Stimulated activated CD8-positive, alpha-beta memory T cell treated with anti-CD3 and anti-CD28 coated beads, Interleukin-4, amount 100 ng/mL, for 4 hours (primary cell): ENCODE measurements around the gene UNC45A.
A peak's percentile ranks its signal among the peaks of the same experiment; 100 is the strongest.

ENCODE experiments used
- DNase-seq, 2 donors: peaks; one replicate each; pipeline ENCODE4 v3.0.0-alpha.2; 2020; ENCODE audit warnings: low read depth in 2 of 2, low spot score in 1 of 2

Gene UNC45A

GRCh38 chr15:90945091-90945490, 10.0 kb downstream of the UNC45A start:
- no peak for DNase-seq

DNA sequence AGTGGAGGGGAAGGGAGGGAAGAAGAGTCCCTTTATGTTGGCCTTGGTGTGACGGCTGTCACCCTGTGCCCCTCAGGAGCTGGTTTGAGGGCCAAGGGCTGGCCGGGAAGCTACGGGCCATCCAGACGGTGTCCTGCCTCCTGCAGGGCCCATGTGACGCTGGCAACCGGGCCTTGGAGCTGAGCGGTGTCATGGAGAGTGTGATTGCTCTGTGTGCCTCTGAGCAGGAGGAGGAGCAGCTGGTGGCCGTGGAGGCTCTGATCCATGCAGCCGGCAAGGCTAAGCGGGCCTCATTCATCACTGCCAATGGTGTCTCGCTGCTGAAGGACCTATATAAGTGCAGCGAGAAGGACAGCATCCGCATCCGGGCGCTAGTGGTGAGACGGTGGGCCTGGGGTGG, 11.5 kb downstream of the UNC45A start:
- no peak for DNase-seq

- no peak for DNase-seq
Observed at GRCh38 chr15:90946941-90947576, 12.0 kb downstream of the UNC45A start.

GRCh38 chr15:90947577-90948357, 12.7 kb downstream of the UNC45A start:
- DNase-seq, result no peak

DNA sequence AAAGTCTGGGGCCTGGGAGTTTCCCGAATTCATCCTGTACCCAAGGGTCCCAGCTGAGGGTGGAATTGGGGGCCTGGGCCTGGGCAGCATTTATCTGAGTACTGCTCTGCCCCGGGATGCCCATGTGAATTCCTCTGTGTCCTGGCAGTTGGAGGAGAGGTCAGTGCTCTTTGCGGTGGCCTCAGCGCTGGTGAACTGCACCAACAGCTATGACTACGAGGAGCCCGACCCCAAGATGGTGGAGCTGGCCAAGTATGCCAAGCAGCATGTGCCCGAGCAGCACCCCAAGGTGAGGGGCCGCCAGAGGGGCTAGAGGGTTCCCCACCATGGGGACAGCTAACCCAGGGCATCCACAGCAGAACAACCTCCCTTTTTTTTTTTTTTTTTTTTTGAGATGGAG, 13.4 kb downstream of the UNC45A start:
- DNase-seq, result no peak

DNA sequence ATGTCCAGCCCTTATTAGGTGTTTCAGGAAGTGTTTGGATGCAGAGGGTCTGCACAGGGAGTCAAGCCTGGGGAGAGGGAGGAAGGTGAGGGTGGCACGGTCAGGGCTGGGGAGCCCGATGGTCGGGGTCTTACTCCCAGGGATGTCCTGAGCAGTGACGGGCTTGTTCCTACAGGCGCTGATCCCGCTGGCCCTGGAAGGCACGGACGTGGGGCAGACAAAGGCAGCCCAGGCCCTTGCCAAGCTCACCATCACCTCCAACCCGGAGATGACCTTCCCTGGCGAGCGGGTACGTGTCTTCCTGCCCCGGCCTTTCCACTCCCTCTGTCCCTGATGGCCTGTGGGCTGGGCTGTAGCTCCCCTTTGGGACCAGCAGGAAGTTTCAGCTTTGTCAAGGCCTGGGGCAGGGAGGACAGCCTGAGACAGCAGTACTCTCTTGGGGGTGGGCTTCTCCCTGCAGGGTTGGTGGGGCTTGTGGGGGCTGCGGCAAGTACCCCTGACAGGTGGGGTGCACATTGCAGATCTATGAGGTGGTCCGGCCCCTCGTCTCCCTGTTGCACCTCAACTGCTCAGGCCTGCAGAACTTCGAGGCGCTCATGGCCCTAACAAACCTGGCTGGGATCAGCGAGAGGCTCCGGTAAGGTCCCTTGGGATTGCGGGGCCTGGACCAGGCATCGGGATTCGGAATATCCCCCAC, 15.0 kb downstream of the UNC45A start:
- DNase-seq, result no peak

DNA sequence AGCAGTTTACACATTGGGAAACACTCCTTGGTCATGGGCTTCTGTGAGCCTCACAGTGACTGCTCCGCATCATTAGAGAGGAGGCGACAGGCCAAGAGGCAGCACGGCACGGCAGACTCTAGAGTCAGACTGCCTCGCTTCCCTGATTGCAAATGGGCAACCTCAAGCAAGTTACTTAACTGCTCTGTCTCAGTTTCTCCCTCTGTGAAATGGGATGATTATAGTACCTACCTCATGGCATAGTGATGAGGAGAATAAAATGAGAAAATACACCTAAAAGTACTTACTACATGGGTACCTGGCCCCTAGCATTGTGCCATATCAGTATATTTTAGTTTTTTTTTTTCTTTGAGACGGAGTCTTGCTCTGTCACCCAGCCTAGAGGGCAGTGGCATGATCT, 15.6 kb downstream of the UNC45A start:
- DNase-seq, result no peak

DNA sequence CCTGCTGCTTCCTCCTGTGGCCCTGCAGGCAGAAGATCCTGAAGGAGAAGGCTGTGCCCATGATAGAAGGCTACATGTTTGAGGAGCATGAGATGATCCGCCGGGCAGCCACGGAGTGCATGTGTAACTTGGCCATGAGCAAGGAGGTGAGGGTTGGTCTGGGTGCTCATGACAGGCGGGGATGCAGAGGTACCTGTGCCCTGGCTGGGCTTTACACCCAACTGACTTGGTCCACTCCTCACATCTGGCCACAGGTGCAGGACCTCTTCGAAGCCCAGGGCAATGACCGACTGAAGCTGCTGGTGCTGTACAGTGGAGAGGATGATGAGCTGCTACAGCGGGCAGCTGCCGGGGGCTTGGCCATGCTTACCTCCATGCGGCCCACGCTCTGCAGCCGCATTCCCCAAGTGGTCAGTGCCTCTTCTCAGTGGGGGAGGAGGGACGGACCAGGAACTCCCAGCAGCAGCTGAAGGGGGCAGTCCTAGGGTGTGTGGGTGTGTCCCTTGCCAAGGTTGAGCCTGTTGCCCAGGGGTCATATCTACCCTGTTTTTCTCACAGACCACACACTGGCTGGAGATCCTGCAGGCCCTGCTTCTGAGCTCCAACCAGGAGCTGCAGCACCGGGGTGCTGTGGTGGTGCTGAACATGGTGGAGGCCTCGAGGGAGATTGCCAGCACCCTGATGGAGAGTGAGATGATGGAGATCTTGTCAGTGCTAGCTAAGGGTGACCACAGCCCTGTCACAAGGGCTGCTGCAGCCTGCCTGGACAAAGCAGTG, 18.0 kb downstream of the UNC45A start:
- DNase-seq, result no peak

DNA sequence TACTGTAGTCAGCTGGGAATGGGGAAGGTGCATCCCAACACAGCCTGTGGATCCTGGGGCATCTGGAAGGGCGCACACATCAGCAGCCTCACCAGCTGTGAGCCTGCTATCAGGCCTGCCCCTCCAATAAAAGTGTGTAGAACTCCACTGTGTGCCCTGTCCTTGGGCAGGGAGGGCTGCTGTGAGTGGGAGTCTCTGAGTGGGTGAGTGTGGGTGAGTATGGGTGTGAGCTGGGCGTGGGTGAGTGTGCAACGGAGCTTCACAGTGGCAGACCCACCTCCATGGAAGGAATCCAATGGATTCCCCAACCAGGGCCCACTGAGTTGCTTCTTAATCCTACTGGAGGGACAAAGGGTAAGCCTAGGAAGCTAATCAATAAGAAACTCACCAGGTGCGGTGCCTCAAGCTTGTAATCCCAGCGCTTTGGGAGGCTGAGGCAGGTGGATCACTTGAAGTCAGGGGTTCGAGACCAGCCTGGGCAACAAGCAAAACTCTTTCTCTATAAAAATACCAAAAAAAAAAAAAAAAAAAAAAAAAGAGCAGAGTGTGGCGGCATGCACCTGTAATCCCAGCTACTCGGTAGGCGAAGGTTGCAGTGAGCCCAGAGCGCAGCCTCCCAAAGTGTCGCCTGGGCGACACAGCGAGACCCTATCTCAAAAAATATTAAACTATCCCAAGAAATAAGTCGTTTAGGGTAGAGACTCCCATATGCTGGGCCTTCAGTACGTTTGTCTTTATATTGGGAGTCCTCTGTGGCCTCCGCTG, 19.0 kb downstream of the UNC45A start:
- no peak for DNase-seq

GRCh38 chr15:90954712-90955623, 19.9 kb downstream of the UNC45A start, which contains the start of gene RCCD1:
RCCD1 (plus strand) TSS chr15:90954884; CDS start chr15:90956735, 1,851 bp downstream.
- peak; percentile 72 to 80 for DNase-seq

GRCh38 chr15:90955624-90956273, 20.7 kb downstream of the UNC45A start:
- no peak for DNase-seq

DNA sequence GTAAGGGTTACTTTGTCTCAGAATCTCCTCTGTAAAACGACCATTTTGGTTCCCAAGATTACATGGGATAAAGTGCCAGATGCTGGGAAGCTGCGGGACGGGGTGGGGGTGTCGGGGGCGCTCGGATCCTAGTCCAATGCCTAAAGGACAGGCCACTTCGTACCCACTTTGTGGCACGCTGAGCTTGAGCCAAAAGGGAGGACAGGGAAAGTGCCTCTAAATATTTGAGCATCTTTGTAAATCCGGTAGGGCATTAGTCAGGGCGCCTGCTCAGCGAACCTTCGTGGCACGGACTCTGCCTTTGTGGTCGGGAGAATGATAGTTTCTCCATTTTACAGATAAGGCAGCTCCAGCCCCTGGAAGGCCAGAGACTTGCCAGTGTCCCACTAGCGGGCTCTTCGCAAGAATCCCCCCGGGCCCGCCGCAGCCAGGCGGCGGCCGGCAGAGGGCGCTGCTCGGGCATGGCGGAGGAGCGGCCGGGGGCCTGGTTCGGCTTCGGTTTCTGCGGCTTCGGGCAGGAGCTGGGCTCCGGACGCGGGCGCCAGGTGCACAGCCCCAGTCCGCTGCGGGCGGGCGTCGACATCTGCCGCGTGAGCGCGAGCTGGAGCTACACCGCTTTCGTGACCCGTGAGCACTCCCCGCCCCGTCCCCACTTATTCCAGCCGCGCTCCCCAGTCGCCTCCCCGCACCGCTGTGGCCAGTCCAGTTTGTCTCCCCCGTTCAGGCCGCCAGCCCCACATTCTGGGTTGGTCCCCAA, 21.4 kb downstream of the UNC45A start:
- peak; percentile 19 to 24 for DNase-seq

DNA sequence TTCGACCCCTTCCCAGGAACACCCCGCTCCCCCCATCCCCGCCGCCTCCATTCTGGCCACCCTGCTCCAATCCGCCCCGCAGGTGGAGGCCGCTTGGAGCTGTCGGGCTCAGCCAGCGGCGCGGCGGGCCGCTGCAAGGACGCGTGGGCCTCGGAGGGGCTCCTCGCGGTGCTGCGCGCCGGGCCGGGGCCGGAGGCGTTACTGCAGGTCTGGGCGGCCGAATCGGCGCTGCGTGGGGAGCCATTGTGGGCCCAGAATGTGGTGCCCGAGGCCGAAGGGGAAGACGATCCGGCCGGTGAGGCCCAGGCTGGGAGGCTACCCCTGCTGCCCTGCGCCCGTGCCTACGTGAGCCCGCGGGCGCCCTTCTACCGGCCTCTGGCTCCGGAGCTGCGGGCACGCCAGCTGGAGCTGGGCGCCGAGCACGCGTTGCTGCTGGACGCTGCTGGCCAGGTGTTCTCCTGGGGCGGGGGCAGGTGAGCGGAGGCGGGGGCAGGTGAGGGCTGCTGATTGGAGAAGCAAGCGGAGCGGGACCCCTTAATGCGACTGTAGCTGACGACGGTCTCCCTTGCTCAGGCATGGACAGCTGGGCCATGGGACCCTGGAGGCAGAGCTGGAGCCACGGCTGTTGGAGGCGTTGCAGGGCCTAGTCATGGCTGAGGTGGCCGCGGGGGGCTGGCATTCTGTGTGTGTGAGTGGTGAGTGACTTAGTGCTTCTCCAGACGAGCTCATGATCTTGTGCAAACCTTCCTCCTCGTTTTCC, 22.1 kb downstream of the UNC45A start:
- DNase-seq, result no peak

- no peak for DNase-seq
Observed at GRCh38 chr15:90957791-90958190, 22.7 kb downstream of the UNC45A start.

- DNase-seq, result no peak
Observed at GRCh38 chr15:90959028-90959595, 24.0 kb downstream of the UNC45A start.

DNA sequence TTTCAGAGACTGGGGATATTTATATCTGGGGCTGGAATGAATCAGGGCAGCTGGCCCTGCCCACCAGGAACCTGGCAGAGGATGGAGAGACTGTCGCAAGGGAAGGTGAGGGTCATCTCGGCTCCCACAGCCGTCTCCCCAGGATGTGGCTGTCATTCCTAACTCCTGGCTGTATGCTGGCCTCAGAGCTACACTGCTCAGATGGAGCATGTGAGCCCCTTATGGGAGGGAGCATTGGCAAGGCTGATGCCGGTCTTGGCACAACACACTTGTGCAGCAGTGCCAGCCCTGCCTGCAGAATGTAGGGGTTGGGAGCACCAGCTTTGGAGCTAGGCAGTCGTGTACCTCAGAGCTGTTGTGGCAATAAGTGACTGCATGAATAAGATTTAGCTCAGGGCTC, 24.8 kb downstream of the UNC45A start:
- DNase-seq, result no peak
